Hepatocyte (in vitro differentiated cells): ENCODE measurements around the gene PTGES.

Source experiments
- EZH2 ChIP-seq: fragments of 200-600 bp; sonication (generic); IDR thresholded peaks from 2 replicates; pipeline ENCODE4 v1.6.1; 2016; ENCODE audit warnings: antibody characterized with exemption, mild to moderate bottlenecking, borderline replicate concordance
- EZH2phosphoT487 ChIP-seq: fragments of 200-600 bp; sonication (generic); IDR thresholded peaks from one replicate; pipeline ENCODE4 v1.6.1; 2018; ENCODE audit warnings: antibody characterized with exemption, mild to moderate bottlenecking, low read depth, moderate library complexity; ENCODE audit not compliant: unreplicated experiment, severe bottlenecking
- TF ChIP-seq, protein P1 (sequence below): fragments of 200-600 bp; sonication (generic); IDR thresholded peaks from 2 replicates; pipeline ENCODE4 v1.5.1; 2016; ENCODE audit warnings: antibody characterized with exemption, mild to moderate bottlenecking; ENCODE audit not compliant: poor library complexity

DNA sequence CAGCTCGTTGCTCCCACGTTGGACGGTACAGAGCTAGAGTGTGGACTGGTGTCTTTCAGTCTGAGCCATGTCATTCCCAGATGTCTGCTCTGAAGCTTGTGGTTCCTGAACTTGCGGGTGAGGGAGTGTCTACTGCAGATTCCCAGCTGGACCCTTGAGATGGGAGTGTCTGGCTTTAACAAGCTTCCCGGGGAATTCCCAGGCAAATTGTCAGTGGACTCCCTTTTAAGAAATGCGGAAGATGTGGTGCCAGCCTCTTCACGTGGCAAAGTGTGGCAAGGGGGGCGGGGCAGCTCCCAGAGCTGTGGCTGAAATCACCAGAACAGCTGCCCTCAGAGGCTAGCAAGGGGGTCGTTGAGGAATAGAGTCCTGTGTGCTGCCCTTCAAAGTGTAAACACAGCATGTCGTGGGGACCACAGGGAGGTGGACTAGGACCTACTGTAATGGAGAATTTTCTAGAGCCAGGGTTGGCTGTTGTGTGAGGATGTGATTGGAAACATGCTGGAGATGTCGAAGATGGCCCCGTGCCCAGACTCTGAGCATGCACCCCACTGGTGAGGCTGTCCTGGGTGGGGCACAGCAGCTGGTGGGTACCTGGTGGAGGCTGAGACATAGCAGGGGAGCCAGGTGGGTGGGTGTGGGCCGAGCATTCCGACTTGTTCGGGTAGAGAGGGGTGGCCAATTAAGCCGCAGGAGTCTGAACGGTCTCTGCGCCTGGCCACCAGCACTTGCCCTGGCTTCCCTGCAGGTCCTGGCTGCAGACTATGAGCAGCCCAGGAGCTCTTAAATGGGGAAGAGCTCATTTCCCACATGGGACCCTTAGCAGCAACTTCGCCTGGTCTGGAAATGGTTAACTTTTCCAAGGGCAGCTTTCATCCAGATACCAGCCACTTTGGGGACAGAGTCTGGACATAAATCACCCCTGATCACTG, 50.0 kb downstream of the PTGES start:
- TF ChIP-seq, protein P1, sequence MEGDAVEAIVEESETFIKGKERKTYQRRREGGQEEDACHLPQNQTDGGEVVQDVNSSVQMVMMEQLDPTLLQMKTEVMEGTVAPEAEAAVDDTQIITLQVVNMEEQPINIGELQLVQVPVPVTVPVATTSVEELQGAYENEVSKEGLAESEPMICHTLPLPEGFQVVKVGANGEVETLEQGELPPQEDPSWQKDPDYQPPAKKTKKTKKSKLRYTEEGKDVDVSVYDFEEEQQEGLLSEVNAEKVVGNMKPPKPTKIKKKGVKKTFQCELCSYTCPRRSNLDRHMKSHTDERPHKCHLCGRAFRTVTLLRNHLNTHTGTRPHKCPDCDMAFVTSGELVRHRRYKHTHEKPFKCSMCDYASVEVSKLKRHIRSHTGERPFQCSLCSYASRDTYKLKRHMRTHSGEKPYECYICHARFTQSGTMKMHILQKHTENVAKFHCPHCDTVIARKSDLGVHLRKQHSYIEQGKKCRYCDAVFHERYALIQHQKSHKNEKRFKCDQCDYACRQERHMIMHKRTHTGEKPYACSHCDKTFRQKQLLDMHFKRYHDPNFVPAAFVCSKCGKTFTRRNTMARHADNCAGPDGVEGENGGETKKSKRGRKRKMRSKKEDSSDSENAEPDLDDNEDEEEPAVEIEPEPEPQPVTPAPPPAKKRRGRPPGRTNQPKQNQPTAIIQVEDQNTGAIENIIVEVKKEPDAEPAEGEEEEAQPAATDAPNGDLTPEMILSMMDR: no peak
- TF ChIP-seq EZH2 (no peak), EZH2phosphoT487 (no peak)
